Activated naive CD8-positive, alpha-beta T cell treated with anti-CD3 and anti-CD28 coated beads, Interleukin-2, amount 50 U/mL, for 24 hours (primary cell): Measurements from ENCODE around the gene NUP54.

ENCODE experiments used
- ATAC-seq: fragments of 150-1000 bp; cut with Tn5 transposase; one replicate; pipeline ENCODE4 v1.10.0; 2021
- DNase-seq: peaks from one replicate; pipeline ENCODE4 v3.0.0; 2021
- H3K27ac Mint-ChIP-seq: one replicate; pipeline ENCODE4 v1.8.0; 2021; ENCODE audit warnings: mild to moderate bottlenecking, mixed read lengths
- H3K27me3 Mint-ChIP-seq: one replicate; pipeline ENCODE4 v1.8.0; 2021; ENCODE audit warnings: mixed read lengths
- H3K36me3 Mint-ChIP-seq: one replicate; pipeline ENCODE4 v1.8.0; 2021; ENCODE audit warnings: low read depth, mixed read lengths
- H3K4me1 Mint-ChIP-seq: one replicate; pipeline ENCODE4 v1.8.0; 2021; ENCODE audit warnings: mixed read lengths
- H3K4me3 Mint-ChIP-seq: one replicate; pipeline ENCODE4 v1.8.0; 2021; ENCODE audit warnings: mild to moderate bottlenecking, moderate library complexity, mixed read lengths
- H3K9me3 Mint-ChIP-seq: one replicate; pipeline ENCODE4 v1.8.0; 2021; ENCODE audit warnings: mixed read lengths

The NUP54 gene

GRCh38 chr4:76072760-76073159 is 75.4 kb downstream of the NUP54 start:
- Mint-ChIP-seq H3K9me3 (no peaks in the 10 kb centered on the region), H3K27ac (no peak overlapping the region), H3K4me1 (no peaks in the 10 kb centered on the region), H3K4me3 (no peak overlapping the region), H3K36me3 (no peaks in the 10 kb centered on the region), H3K27me3 (no peaks in the 10 kb centered on the region)
- ATAC-seq (no peak), DNase-seq (no peak)

GRCh38 chr4:76067652-76068286 is 80.4 kb downstream of the NUP54 start:
- H3K4me1 Mint-ChIP-seq, result no peaks in the 10 kb centered on the region

GRCh38 chr4:76066546-76066945 is 81.7 kb downstream of the NUP54 start:
- no peak for ATAC-seq
- Mint-ChIP-seq H3K36me3 (no peaks in the 10 kb centered on the region), H3K4me3 (no peak overlapping the region), H3K9me3 (no peaks in the 10 kb centered on the region), H3K4me1 (peaks cover 6% of the 10 kb centered on the region), H3K27ac (no peak overlapping the region), H3K27me3 (no peaks in the 10 kb centered on the region)
- no peak for DNase-seq

More at GRCh38 chr4:76067652-76068286, 80.4 kb downstream of the NUP54 start:
- ATAC-seq (peak; percentile 89), DNase-seq (peak; percentile 74)
- Mint-ChIP-seq H3K9me3 (no peaks in the 10 kb centered on the region), H3K36me3 (no peaks in the 10 kb centered on the region), H3K27me3 (no peaks in the 10 kb centered on the region), H3K4me3 (no peak overlapping the region), H3K27ac (no peak overlapping the region)
